ENCODE results near the gene KLHDC3.
"Not testable (repeated sequence)": the region's sequence is repeated elsewhere in the genome, so short reads cannot be mapped to it uniquely, and the experiment has no call there.

Gene KLHDC3

GRCh38 chr6:43040542-43041257 is 26.7 kb downstream of the KLHDC3 start:
- no peak for DNase-seq (ENCODE audit: low read depth)
- H3K4me3 ChIP-seq (ENCODE audit: low read depth, low read length), result no peak overlapping the region
- TF ChIP-seq CTCF (IDR thresholded peaks at IDR 0.05; ENCODE audit: control insufficient read depth, extremely low read depth, insufficient read depth), result no peak

- DNase-seq (ENCODE audit: low read depth); H3K4me3 ChIP-seq (ENCODE audit: low read depth, low read length): not testable (repeated sequence)
These were observed 27.4 kb downstream of the KLHDC3 start for GRCh38 chr6:43041475-43041874.

GRCh38 chr6:43043310-43043709 is 29.3 kb downstream of the KLHDC3 start:
- no peak overlapping the region for H3K4me3 ChIP-seq (ENCODE audit: low read depth, low read length)
- no peak for TF ChIP-seq CTCF (IDR thresholded peaks at IDR 0.05; ENCODE audit: control insufficient read depth, extremely low read depth, insufficient read depth)
- DNase-seq (ENCODE audit: low read depth), result no peak

- no peak overlapping the region for H3K4me3 ChIP-seq (ENCODE audit: low read depth, low read length)
These were observed 31.4 kb downstream of the KLHDC3 start for GRCh38 chr6:43045371-43045930.

GRCh38 chr6:43047998-43048397 is 33.9 kb downstream of the KLHDC3 start:
- no peak for TF ChIP-seq CTCF (IDR thresholded peaks at IDR 0.05; ENCODE audit: control insufficient read depth, extremely low read depth, insufficient read depth)
- H3K4me3 ChIP-seq (ENCODE audit: low read depth, low read length), result no peak overlapping the region
- no peak for DNase-seq (ENCODE audit: low read depth)

More at GRCh38 chr6:43045371-43045930, 31.4 kb downstream of the KLHDC3 start:
- no peak for DNase-seq (ENCODE audit: low read depth)
- no peak for TF ChIP-seq CTCF (IDR thresholded peaks at IDR 0.05; ENCODE audit: control insufficient read depth, extremely low read depth, insufficient read depth)

- no peak for TF ChIP-seq CTCF (IDR thresholded peaks at IDR 0.05; ENCODE audit: control insufficient read depth, extremely low read depth, insufficient read depth)
- DNase-seq (ENCODE audit: low read depth), result no peak
- no peak overlapping the region for H3K4me3 ChIP-seq (ENCODE audit: low read depth, low read length)
These were observed 36.9 kb downstream of the KLHDC3 start for GRCh38 chr6:43050981-43051380.

- no peak for DNase-seq (ENCODE audit: low read depth)
- peak overlapping the region; percentile 94 for H3K4me3 ChIP-seq (ENCODE audit: low read depth, low read length)
- TF ChIP-seq CTCF (IDR thresholded peaks at IDR 0.05; ENCODE audit: control insufficient read depth, extremely low read depth, insufficient read depth), result no peak
These were observed 38.3 kb downstream of the KLHDC3 start for GRCh38 chr6:43052225-43052841.

Measured in LNCaP clone FGC (cell line).